Measurements from ENCODE around the gene GBP5.
"Not testable (repeated sequence)": the region's sequence is repeated elsewhere in the genome, so short reads cannot be mapped to it uniquely, and the experiment has no call there.

The GBP5 gene, protein sequence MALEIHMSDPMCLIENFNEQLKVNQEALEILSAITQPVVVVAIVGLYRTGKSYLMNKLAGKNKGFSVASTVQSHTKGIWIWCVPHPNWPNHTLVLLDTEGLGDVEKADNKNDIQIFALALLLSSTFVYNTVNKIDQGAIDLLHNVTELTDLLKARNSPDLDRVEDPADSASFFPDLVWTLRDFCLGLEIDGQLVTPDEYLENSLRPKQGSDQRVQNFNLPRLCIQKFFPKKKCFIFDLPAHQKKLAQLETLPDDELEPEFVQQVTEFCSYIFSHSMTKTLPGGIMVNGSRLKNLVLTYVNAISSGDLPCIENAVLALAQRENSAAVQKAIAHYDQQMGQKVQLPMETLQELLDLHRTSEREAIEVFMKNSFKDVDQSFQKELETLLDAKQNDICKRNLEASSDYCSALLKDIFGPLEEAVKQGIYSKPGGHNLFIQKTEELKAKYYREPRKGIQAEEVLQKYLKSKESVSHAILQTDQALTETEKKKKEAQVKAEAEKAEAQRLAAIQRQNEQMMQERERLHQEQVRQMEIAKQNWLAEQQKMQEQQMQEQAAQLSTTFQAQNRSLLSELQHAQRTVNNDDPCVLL

DNA sequence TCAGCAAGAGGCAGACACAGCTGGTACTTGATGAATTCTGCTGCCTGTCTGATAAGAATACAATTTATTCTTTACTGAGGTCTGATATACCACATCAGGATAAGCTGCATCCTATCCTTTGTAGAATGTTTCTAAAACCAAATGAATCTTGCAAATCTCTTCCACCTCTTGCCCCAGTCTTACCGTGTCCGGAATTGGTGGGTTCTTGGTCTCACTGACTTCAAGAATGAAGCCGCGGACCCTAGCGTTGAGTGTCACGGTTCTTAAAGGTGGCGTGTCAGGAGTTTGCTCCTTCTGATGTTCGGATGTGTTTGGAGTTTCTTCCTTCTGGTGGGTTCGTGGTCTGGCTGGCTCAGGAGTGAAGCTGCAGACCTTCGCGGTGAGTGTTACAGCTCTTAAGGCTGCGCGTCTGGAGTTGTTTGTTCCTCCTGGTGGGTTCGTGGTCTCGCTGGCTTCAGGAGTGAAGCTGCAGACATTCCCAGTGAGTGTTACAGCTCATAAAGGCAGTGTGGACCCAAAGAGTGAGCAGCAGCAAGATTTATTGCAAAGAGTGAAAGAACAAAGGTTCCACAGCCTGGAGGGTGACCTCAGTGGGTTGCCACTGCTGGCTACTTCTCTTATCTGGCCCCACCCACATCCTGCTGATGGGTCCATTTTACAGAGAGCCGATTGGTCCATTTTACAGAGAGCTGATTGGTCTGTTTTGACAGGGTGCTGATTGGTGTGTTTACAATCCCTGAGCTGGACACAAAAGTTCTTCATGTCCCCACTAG is at the start of gene GBP5:
GBP5 (minus strand) TSS at position 592 of the 773 bp plus-strand sequence. CDS start 3,305 bp downstream, outside the sequence.
- not testable (repeated sequence) for DNase-seq

DNA sequence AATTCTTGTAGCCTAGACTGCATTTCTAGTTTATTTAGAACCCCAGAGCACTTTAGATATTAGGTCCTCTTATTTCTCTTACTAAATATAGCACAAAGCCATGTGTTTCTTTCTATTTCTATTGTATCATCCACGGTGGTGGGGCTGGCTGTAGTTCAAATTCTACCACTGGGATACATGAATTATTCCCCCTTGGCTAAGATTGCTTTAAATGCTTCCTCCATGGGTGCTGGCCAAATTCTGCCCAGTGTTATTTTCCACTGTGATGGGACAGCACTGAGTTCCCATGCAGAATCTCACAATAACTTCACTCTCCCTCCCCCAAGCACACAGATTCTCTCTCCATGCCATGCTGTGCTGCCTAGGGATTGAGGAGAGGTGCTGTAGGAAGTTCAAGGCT is 49.7 kb upstream of the GBP5 start:
- no peak for DNase-seq

DNA sequence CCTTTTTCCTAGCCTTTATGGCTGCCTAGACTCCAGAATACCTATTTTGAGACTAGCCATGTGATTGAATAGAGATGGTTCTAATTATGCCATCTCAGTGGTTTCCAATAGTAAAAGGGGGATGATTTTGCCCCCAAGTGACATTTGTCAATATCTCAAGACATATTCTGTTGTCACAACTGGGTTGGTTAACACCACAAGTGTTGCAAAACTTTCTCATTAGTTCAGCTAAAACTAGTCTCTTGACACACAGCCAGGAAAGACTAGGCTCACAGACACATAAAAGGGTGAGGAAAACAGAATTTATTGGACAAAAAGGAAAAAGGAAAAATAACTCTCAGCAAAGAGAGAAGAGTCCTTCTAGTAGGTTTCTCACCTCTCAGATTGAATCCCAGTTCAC is 39.9 kb upstream of the GBP5 start:
- no peak for DNase-seq

DNA sequence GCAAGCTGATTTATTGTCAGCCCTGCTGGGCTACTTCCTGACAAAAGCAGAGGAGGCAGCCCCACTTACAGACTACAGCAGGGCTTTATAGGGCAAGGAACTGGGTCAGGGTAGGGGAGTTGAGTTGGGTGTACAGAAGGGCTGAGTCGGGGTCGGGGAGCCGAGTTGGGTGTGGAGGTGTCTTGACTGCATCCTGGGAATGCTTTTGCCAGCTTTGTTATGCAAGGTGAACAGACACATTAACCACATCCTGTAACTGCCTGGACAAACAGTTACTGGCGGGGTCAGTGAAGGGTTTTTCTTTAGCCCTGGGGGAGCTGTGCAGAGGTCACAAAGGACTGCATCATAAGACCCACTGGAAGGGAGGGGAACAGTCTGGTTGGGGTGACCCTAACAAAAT is 39.1 kb upstream of the GBP5 start:
- DNase-seq, result no peak

DNA sequence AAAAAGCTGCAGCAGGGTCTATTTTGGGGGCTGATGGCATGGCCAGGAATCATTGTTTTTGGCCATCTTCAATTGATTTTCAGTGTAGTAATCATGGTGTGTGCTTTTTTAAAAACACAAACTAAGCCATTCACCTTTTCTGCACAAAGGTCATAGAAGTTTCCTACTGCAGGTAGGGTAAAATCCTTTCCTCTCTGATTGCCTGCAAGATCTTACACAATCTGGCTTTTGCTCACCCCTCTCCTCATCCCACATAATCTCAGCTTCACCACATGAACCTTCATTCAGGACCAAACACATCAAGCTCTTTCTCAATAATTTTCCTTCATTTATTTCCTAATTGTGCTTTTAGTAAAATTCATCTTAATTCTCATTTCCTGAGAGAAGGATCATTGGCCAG is 38.3 kb upstream of the GBP5 start:
- DNase-seq, result no peak

DNA sequence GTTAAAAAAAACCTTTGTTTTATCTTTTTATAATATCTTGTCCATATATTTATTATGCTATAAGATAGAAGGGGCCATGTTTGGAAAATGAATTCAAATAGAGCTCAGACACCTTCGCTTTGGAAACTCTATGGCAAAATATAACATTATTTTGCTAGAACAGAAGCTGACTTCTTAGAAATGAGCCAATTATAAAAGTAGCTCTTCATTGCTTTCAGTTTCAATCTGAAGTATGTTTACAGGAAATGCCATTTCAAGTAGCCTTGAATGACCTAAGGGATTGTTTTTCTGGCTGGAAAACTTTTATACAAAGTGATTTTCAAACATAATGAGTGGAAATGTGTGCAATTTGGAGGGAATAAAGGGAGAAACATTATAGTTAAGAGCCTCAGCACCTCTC is 37.8 kb upstream of the GBP5 start:
- no peak for DNase-seq

DNA sequence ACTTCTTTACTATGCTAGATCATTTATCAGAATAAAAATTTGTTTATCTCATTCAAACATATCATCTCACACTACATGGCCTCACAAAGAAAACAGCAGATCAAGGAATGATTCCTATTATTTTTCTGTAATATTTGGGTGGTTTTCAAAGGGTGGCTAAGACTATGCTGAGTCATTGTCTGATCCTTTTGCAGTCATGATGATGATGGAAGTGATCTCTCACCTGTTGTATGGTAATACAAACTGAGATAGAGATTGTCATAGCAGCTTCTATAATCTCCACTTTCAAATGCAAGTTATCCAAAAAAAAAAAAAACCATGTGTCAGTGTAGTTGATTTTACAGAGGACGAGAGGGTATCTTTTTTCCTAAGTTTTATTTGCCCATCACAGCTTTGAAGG is 37.2 kb upstream of the GBP5 start:
- DNase-seq, result no peak

DNA sequence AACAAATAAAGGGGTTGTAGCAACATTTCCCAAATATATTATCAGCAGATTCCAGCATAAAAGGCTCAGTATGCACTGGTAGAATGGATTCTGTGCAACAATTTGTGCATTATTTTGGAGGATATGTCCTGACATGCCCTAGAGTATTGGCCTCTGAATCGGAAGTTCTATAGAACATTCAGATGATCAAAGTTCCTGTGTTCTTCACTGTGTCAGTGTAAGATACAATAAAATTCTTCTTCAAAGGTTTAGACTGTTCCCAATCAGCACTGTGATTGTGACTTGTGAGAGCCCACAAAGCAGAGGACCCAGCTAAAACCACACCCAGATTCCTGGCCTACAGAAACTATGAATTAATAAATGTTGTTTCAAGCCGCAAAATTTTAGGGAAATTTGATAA is 33.6 kb upstream of the GBP5 start:
- no peak for DNase-seq

DNA sequence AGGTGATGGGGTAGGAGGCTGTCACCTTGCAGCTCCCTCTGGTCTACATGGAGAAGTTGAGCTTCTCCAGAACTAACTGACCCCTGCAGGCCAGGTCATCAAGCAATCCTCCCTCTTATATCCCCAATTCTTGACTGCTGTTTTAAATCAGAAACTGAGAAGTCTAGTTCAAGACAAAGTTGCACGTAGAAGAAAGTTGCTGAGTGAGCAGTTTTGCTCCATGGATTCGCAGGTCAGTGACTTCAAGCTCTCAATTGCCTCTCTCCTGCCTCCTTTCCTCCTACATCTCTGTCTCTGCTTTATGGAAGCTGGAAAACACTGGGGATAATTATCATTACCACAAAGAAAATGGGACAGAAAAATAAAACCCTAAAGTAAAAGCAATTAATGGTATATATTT is 32.8 kb upstream of the GBP5 start:
- no peak for DNase-seq

DNA sequence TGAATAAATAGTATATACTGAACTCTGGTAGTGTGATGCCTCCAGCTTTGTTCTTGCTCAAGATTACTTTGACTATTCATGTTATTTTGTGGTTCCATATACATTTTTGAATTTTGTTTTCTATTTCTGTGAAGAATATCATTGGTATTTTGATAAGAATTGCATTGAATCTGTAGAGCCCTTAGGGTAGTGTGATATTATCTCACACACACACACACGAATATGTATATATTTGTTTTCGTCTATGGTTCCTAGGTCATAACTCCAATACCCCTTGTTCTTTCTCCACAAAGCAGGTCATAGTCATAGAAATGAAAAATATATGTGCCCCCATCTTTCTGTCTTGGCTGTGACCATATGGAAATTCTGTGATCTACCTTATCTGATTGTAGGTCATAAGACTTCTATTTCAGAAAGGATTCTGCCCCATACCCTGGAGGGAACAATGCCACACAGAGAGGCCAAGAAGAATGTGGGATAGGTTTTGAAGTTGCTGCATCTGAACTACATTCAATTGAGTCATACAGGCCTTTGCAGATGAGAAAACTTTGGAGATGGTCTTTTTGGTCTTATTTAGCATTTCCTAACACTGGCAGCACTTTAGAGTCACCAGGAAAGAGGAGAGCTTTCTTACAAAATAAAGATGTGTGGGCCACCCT is 32.0 kb upstream of the GBP5 start:
- no peak for DNase-seq

DNA sequence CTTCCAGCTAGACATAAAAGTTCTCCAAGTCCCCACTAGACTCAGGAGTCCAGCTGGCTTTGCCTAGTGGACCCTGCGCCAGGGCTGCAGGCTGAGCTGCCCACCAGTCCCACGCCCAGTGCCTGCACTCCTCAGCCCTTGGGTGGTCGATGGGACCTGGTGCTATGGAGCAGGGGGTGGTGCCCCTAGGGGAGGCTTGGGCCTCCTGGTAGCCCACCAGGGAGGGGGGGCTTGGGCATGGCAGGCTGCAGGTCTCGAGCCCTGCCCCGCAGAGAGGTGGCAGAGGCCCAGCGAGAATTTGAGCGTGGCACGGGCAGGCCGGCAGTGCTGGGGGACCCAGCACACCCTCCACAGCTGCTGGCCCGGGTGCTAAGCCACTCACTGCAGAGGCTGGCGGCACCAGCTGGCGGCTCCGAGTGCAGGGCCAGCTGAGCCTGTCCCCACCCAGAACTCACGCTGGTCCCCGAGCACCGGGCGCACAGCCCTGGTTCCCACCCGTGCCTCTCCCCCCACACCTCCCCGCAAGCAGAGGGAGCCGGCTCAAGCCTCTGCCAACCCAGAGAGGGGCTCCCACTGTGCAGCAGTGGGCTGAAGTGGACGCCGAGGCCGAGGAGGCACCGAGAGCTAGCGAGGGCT is 30.2 kb upstream of the GBP5 start:
- no peak for DNase-seq

DNA sequence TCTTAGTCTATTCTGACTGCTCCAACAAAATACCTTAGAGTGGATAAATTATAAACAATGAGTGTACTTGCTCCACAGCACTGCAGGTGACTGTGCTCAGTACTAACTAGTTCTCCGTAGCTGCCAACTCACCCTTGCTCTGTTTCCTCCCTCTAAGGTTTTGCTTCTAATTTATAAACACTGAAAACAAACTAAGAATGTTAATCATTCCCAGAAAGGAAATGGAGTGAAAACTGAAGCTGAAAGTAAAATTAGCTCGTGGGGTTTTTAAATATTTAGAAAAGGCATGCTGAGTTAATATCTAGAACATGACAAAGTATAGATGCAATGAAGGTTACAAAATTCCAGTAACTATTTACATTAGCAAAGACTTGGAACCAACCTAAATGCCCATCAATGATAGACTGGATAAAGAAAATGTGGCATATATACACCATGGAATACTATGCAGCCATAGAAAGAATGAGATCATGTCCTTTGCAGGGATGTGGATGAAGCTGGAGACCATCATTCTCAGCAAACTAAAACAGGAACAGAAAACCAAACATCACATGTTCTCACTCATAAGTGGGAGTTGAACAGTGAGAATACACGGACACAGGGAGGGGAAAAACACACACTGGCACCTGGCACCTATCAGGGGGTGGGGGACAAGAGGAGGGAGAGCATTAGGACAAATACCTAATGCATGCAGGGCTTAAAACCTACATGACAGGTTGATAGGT is 27.2 kb upstream of the GBP5 start:
- DNase-seq, result not testable (repeated sequence)

DNA sequence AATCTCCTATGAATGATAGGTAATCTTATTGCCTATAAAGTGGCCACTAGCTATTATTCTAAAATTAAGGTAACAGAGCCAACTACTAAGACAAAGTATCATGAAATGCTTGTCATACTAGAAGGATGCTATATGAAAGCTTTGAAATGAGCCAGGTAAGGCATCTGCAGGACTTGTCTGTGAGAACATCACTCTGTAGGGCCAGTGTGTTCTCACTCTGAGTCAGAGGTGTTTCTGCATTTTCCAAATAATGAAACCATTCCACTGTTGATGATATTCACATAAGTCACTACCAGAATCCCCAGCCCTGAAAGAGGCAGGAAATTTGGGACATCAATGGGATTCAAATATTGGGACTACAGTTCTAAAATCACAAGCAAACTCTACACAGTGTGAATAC is 25.8 kb upstream of the GBP5 start:
- DNase-seq, result no peak

DNA sequence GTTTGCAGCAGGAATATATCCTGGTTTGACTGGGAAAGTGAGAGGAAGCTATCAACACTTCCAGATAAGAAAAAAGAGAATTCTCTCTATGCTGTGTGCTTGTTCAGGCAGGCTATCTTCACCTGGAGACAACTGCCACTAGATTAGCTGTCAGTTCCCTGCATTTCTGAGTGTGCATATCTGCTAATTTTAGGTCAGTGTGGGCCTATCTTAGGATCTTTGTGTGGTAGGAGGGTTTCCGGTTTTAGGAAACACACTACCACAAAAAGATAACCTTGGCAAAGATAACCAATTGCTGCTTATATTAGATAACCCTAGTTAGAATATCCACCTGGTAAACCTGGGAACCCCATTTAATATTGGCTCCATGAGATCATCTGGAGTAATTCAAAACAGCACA is 22.5 kb upstream of the GBP5 start:
- DNase-seq, result no peak

DNA sequence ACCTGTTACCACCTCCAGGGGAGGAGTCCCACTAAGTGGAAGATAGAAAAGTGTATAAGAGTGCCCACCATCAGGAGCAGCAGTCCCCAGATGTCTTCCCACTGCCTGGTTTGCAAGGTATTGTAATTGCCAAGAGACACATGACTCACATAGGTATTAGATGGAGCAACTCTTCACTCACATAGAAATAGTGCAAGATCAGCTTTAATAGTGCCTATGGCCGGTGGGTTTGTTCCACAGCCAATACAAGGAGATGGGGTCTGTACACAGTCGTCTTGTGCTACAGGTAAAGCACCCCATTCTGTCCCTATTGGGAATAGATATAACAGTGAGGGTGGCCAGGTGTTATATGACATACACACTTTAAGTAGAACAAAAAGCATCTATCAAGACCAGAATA is 18.6 kb upstream of the GBP5 start:
- no peak for DNase-seq

DNA sequence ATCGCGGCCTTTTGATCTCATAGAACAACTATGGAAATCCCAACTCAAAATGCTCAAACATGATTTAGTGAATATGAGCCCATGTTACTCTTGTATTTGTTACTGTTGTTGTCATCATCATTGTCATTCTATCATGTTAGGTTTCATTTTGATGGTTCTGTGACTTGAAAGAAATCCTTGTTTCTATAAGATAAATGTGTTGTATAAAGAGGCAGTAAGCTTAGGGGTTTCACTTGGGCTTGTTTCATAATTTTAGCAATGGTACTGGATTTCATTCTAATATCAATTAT is 15.3 kb upstream of the GBP5 start:
- no peak for DNase-seq

DNA sequence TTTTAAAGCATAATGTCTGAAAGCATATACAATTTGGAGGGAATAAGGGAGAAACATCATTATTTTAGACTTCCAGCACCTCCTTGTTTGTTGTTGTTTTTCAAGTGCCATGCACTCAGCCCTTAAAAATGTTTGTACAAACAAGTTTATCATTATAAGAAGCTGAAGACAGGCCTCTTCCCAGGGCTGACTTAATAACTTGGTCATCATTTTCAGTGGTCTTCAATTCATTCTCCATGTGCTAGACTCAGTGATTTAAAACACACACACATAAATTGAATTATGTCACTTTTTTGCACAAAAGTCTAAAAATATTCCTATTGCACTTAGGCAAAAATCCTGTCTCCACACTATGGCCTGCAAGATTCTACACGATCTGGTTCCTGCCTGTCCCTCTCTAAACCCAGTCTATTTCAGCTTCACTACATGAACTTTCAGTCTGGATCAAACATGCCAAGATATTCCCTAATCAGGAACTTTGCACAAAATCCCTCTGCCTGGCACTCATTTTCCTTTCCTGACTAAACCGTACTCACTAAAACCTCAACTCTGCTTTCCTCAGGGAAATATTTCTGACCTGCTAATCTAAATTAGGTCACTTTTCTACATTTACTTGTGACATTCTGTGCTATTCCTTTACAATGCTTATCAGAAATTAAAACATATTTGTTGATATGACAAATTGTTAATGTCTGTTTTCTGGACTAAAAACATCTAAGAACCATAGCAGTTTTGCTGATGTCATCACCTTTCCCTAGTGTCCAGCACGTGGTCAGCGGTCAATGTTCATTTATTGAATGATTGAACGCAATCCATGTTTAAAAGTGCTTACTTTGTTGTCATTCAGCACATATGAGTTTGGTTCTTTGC is 14.8 kb upstream of the GBP5 start:
- DNase-seq, result no peak

DNA sequence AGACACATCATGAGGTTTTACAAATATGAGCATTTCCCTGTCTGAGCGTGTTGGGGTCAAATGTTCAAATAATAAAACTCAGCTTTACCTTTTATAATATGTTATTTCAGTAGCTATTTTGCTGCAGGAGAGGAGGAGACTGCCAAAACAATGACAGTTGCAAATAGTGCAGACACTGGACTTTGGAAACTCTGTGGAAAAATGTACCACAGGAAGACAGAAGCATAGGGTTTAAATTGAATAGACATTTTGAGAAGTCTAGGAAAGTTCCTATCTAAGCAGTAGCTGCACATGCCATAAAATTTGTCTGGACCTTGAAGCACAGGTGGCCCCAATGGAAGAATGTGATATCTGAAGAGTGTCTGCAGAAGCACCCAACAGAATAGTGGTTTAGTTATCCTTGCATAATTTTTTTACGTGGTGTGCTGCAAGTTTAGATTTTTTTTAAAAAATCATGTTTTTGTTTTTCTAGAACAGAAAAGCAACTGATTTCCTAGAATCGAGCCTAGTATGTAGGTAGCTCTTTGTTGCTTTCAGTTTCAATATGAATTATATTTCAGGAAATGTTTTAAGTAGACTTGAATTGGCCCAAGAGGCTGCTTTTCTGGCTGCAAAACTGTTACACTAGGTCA is 14.0 kb upstream of the GBP5 start:
- no peak for DNase-seq

DNA sequence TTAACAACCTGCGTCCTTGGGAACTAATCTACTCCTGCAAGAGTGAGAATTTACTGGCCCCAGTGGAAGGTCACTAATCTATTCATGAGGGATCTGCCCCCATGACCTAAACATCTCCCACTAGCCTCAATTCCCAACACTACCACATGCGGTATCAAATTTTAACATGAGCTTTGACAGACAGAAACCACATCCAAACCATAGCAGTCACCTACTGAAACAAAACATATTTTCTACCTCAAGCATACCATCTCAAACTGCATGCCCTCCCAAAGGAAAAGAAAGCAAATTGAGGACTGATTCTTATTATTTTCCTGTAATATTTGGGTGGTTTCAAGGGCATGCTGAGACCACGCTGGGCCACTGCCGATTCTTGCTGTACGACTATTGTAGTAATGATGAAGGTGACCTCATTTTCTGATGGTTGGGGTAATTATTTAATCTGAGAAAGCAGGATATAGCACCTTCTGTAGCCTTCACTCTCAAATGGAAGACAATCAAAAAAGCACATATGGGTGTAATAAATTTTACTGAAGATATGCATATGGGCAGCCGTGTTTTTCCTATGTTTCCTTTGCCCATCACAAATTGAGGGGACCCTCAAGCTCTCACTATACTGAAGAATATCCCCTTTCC is 13.2 kb upstream of the GBP5 start:
- DNase-seq, result no peak

DNA sequence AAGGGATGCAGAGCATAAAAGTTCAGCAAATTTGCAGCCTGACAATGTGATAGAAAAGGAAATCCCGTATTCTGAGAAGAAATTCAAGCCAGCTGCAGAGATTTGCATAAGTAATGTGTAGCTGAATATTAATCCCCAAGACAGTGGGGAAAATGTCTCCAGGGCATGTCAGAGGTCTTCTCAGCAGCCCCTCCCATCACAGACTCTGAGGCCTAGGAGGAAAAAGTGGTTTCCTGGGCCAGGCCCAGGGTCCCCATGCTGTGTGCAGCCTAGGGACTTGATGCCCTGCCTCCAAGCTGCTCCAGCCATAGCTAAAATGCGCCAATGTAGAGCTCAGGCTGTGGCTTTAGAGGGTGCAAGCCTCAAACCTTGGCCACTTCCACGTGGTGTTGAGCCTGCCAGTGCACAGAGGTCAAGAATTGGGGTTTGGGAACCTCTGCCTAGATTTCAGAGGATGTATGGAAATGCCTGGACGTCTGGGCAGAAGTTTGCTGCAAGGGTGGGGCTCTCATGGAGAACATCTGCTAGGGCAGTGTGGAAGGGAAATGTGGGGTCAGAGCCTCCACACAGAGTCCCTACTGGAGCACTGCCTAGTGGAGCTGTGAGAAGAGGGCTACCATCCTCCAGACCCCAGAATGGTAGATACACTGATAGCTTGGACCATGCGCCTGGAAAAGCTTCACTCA is 11.6 kb upstream of the GBP5 start:
- not testable (repeated sequence) for DNase-seq

Measured in eye (tissue), 1 donor.